GM12891 (cell line): ENCODE data around the gene KIF1A.
"Not testable (repeated sequence)": the region's sequence is repeated elsewhere in the genome, so short reads cannot be mapped to it uniquely, and the experiment has no call there.

Experiments used
- DNase-seq: peaks from one replicate; pipeline ENCODE4 v3.0.0; 2011; ENCODE audit warnings: low spot score; ENCODE audit not compliant: insufficient read length
- FAIRE-seq: peaks from 2 replicates; lab custom pipeline; 2011; peaks lifted over from hg19 to GRCh38; lab: Jason Lieb, UNC
- PAX5 ChIP-seq: IDR thresholded peaks from 2 replicates; pipeline ENCODE4 v1.6.1; 2011; ENCODE audit warnings: low read length, moderate library complexity, mild to moderate bottlenecking; ENCODE audit not compliant: insufficient read depth, severe bottlenecking
- POLR2A ChIP-seq: IDR thresholded peaks from 2 replicates; pipeline ENCODE4 v1.6.1; 2011; ENCODE audit warnings: low read depth, low read length, control low read depth
- POLR2AphosphoS5 ChIP-seq: IDR thresholded peaks from 2 replicates; pipeline ENCODE4 v1.6.1; 2011; ENCODE audit warnings: low read depth, low read length, control low read depth
- POU2F2 ChIP-seq: IDR thresholded peaks from 2 replicates; pipeline ENCODE4 v1.6.1; 2011; ENCODE audit warnings: low read depth, mild to moderate bottlenecking, control low read depth, low read length, moderate library complexity
- SPI1 ChIP-seq: IDR thresholded peaks from 2 replicates; pipeline ENCODE4 v1.6.1; 2011; ENCODE audit warnings: low read depth, low read length, control low read depth
- TAF1 ChIP-seq: IDR thresholded peaks from 2 replicates; pipeline ENCODE4 v1.6.1; 2011; ENCODE audit warnings: low read depth, low read length, control low read depth

The KIF1A gene

DNA sequence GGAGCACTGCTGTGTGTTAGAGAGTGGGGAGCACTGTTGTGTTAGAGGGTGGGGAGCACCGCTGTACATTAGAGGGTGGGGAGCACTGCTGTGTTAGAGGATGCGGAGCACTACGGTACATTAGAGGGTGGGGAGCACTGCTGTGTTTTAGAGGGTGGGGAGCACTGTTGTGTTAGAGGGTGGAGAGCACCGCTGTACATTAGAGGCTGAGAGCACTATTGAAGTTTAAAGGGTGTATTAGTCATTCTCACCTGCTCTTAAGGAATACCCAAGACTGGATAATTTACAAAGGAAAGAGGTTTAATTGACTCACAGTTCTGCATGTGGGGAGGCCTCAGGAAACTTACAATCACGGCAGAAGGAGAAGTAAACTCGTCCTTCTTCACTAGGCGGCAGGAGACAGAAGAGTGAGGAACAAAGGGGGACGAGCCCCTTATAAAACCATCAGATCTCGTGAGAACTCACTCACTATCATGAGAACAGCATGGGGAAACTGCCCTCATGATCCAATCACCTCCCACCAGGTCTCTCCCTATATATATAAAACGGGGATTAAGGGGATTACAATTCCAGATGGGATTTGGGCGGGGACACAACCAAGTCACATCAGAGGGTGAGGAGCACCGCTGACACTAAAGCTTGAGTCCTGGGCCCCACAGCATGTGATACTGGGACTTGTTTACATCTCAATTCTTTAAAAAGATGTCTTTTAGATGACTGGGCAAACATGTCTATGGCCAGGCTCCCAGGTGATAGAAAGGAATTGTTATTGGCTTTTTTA is 29.1 kb upstream of the KIF1A start:
- DNase-seq (no peak), FAIRE-seq (no peak)
- TF ChIP-seq TAF1 (no peak), POLR2AphosphoS5 (no peak), SPI1 (no peak), POLR2A (no peak), PAX5 (no peak), POU2F2 (no peak)

DNA sequence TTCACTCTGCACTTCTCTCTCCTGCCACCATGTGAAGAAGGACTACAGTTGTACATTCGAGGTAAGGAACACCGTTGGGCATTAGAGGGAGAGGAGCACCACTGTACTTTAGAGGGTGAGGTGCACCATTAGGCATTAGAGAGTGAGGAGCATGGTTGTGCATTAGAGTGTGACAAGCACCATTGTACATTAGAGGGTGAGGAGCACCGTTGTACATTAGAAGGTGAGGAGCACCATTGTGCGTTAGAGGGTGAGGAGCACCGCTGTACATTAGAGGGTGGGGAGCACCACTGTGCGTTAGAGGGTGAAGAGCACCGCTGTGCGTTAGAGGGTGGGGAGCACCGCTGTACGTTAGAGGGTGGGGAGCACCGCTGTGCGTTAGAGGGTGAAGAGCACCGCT is 27.8 kb upstream of the KIF1A start:
- TF ChIP-seq SPI1 (no peak), PAX5 (no peak), POLR2A (no peak), TAF1 (no peak), POU2F2 (no peak), POLR2AphosphoS5 (no peak)
- FAIRE-seq (no peak), DNase-seq (no peak)

DNA sequence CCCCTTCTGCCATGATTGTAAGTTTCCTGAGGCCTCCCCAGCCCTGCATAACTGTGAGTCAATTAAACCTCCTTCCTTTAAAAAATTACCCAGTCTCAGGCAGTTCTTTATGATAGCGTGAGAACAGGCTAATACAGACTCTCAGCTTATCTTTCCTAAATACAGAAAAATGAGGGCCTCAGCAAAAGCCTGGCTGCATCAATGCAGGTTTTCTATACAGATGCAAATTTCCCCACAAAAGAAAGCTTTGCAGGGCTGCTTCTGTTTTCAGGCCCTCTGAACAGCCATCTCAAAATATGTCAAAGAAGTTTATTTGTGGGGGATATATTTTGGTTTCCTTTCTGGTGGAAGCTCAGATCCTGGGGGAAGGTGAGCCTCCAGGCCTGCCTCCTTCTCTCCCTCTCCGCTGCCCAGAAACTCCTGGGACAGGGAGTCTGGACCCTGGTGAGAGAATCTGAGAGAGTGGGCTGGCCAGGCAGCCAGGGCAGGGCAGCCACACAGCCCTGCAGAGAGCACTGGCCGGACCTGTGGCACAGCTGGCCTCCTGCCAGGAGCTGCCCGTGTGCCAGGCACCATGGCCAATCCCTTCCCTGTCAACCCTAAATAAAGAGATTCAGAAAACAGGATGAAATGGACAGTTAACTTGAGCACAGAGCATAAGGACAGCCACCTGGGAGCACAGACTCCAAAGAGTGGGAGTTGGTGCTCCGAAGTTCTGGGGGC is 27.0 kb upstream of the KIF1A start:
- FAIRE-seq (no peak), DNase-seq (no peak)
- TF ChIP-seq TAF1 (no peak), POU2F2 (no peak), POLR2AphosphoS5 (no peak), POLR2A (no peak), SPI1 (no peak), PAX5 (no peak)

DNA sequence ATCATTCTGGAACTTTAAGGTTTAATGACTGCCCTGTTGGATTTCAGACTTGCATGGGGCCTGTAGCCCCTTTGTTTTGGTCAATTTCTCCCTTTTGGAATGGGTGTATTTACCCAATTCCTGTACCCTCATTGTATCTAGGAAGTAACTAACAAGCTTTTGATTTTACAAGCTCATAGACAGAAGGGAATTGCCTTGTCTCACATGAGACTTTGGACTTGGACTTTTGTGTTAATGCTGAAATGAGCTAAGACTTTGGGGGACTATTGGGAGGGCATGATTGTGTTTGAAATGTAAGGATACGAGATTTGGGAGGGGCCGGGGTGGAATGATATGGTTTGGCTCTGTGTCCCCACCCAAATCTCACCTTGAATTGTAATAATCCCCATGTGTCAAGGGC is 26.3 kb upstream of the KIF1A start:
- FAIRE-seq, DNase-seq: not testable (repeated sequence)

DNA sequence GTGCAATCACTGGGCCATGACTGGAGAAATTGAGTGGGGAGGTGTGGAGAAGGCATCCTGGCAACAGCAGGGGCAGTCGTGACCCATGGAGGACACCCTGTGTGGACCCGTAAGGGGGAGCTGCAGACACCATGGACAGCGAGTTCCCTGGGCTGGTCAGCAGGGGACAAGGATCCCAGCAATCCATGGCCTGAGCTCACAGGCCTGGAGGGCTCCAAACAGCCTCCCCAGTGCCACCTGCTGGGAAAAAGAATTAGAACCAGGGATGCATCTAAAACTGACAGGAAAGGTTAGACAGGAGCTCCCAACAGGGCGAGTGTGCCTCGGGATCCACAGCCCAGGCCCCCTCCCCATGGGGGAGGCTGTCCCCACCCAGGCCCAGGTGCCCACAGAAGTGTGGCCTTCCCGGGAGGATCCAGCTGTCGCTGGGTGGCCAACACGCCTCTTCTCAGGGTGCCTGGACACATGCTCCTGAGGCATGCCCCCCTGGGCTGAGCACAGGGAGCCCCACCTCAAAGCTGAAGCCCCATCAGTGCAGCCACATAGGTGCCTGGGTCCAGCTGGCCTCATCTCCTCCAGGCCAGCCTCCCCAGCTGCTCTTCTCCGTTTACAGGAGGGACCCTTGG is 20.5 kb upstream of the KIF1A start:
- no peak for TF ChIP-seq TAF1
- TF ChIP-seq PAX5: no peak
- TF ChIP-seq SPI1: no peak
- no peak for TF ChIP-seq POU2F2
- no peak for TF ChIP-seq POLR2AphosphoS5
- TF ChIP-seq POLR2A: no peak
- DNase-seq: no peak
- no peak for FAIRE-seq

DNA sequence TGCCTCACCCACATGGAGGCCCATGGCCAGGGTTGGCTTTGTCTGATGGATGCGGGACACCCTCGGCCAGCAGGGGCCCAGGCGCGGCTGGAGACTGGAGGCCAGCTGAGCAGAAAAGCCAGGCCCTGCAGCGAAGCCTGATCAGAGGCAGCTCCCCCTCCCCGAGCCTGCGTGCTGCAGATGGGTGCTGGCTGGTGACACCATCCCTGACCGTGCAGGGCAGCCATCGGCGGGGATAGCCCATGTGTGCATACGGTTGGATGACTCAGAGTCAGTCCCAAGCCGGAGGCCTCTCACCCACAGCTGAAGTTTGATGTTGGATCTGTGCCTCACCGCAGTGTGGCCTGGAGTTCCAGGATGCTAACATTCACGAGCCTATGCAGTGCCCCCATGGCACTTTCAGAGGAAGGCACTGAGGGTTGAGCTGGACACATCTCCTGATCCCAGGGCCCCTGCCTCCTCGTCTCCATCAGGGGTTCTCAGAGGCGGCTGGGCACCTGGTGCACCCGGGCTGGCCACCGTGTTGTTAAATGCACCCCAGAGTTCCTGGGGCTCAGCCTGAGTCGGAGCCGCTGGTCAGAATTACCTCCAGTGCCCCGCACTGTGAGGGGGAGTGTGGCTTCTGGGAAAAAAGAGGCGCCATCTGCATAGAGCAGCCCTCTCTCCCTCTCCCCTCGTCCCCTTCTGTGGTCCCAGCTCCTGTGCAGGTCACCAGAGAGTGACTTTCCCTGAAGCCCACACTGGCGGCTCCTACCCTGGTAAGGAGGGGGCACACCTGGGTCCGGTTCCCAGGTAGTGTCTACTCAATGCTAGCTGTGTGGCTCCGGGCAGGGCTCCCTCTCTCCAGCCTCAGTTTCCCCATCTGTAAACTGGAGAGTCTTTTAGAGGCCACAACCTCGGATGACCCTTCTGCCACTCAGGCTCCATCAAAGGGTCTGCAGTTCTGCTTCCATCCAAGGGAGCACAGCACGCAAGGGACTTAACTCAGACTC is 19.4 kb upstream of the KIF1A start:
- TF ChIP-seq PAX5 (no peak), POLR2A (no peak), POU2F2 (no peak), TAF1 (no peak), SPI1 (no peak)
- DNase-seq (no peak), FAIRE-seq (no peak)

DNA sequence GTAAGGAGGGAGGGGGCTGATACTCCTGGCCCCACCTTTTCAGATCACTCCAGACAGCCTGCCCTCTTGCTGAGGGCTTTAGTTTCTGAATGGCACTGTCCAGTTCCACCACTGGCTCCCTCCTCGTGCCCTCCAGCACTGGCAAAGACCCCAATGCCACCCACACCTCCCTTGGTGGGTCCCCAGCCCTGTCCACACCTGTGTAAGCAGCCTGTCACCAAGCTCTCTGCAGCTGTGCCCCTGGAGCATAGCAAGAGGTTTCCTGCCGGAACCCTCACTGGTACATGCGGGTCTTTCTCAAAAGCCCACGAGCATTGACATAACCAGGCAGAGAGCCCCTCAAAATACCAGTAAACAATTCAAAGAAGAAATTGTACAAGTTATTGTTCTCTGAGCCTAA is 17.6 kb upstream of the KIF1A start:
- TF ChIP-seq POU2F2: no peak
- no peak for TF ChIP-seq SPI1
- TF ChIP-seq TAF1: no peak
- no peak for TF ChIP-seq PAX5
- TF ChIP-seq POLR2AphosphoS5: no peak
- TF ChIP-seq POLR2A: no peak
- DNase-seq (no peak), FAIRE-seq (no peak)

DNA sequence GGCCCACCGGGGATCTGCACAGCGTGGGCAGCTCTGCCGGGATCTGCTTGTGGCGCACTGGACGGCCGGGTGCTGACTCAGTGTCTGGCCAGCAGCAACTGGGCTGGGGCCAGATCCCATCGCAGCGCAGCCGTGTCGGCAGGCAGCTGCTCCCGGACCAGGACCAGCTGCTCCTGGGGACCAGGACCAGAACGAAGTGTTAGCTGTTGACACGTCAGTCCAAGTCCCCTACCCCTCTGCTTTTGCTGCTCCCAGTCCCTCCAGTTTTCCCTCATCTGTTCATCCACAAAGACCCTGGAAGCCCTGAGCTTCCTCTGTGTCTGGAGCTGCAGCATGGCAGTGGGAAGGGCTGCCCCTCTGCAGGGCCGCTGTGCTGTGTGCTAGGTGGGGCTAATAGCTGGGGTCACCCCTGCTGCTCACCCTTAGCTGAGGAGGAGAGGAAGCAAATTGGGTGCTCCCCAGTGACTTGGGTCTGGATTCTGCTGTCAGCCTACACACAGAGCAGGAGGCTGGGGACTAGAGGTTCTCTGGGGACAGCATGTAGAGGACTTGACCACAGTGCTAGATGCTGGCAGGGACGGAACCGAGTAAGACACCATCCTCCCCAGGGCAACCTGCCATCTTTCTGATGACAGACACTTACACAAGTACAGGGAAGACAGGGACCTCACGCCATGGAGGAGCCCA is 16.9 kb upstream of the KIF1A start:
- no peak for FAIRE-seq
- TF ChIP-seq TAF1: no peak
- no peak for TF ChIP-seq POU2F2
- no peak for TF ChIP-seq SPI1
- TF ChIP-seq PAX5: no peak
- no peak for TF ChIP-seq POLR2A
- DNase-seq: no peak
